DND-41 (cell line): ENCODE data around the gene LRRC3C.

ENCODE experiments used
- EZH2 ChIP-seq: IDR thresholded peaks from 3 replicates; pipeline ENCODE4 v1.6.1; 2012; ENCODE audit warnings: borderline replicate concordance, low read depth, mild to moderate bottlenecking, moderate library complexity, low read length, inconsistent platforms; ENCODE audit not compliant: severe bottlenecking
- TF ChIP-seq, protein P1 (sequence below): IDR thresholded peaks from 2 replicates; pipeline ENCODE4 v1.5.1; 2012; ENCODE audit warnings: borderline replicate concordance, low read length, moderate library complexity, mild to moderate bottlenecking; ENCODE audit not compliant: poor library complexity, severe bottlenecking; ENCODE audit errors: extremely low read depth

DNA sequence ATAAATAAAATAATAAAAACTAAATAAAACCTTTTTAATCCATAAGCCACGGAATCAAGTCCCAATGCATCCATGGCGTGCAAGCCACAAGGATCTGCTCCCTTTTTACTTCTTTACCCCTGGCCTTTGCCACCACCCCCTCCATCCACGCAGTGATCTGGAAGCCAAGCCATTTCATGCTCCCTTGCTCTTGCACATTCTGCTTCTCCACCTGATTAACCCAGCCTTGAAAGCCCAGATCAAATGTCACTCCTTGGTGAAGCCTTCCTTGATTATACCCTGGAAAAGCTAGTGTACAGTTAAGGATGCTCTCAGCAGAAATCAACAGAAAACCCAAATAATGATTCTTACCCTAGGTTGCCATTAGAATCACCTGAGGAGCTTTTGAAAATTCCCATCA is 9.9 kb downstream of the LRRC3C start:
- TF ChIP-seq, protein P1, sequence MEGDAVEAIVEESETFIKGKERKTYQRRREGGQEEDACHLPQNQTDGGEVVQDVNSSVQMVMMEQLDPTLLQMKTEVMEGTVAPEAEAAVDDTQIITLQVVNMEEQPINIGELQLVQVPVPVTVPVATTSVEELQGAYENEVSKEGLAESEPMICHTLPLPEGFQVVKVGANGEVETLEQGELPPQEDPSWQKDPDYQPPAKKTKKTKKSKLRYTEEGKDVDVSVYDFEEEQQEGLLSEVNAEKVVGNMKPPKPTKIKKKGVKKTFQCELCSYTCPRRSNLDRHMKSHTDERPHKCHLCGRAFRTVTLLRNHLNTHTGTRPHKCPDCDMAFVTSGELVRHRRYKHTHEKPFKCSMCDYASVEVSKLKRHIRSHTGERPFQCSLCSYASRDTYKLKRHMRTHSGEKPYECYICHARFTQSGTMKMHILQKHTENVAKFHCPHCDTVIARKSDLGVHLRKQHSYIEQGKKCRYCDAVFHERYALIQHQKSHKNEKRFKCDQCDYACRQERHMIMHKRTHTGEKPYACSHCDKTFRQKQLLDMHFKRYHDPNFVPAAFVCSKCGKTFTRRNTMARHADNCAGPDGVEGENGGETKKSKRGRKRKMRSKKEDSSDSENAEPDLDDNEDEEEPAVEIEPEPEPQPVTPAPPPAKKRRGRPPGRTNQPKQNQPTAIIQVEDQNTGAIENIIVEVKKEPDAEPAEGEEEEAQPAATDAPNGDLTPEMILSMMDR: no peak
- no peak for TF ChIP-seq EZH2
